DMS114 treated with DMSO at 0.1 percent for 48 hours (cell line): ENCODE results near the gene BMS1.
"Not testable (repeated sequence)": the region's sequence is repeated elsewhere in the genome, so short reads cannot be mapped to it uniquely, and the experiment has no call there.

ENCODE experiments used
- DNase-seq: peaks from one replicate; lab custom pipeline; 2025; ENCODE audit not compliant: unreplicated experiment; lab: John Stamatoyannopoulos, UW

Gene BMS1

GRCh38 chr10:42782446-42783180, at the start of gene BMS1:
BMS1 (plus strand) TSS chr10:42782795; CDS start chr10:42784395, 1,600 bp downstream.
- DNase-seq = peak; percentile 88

GRCh38 chr10:42734536-42734935, 48.1 kb upstream of the BMS1 start:
- DNase-seq = no peak

GRCh38 chr10:42738679-42739078, 43.9 kb upstream of the BMS1 start:
- DNase-seq = no peak

GRCh38 chr10:42741536-42741935, 41.1 kb upstream of the BMS1 start:
- not testable (repeated sequence) for DNase-seq

GRCh38 chr10:42743697-42744096, 38.9 kb upstream of the BMS1 start:
- no peak for DNase-seq

- no peak for DNase-seq
Measured at GRCh38 chr10:42744134-42744701, 38.4 kb upstream of the BMS1 start.

- DNase-seq = peak; percentile 62
Measured at GRCh38 chr10:42753126-42753506, 29.5 kb upstream of the BMS1 start.

- DNase-seq = no peak
Measured at GRCh38 chr10:42753507-42754154, 29.0 kb upstream of the BMS1 start.

GRCh38 chr10:42754155-42755027, 28.2 kb upstream of the BMS1 start:
- peak; percentile 33 for DNase-seq

- DNase-seq = no peak
Measured at GRCh38 chr10:42755028-42755451, 27.6 kb upstream of the BMS1 start.

GRCh38 chr10:42755556-42756093, 27.0 kb upstream of the BMS1 start:
- no peak for DNase-seq

- no peak for DNase-seq
Measured at GRCh38 chr10:42767906-42768305, 14.7 kb upstream of the BMS1 start.

GRCh38 chr10:42768581-42769152, 13.9 kb upstream of the BMS1 start:
- DNase-seq = no peak

- DNase-seq = no peak
Measured at GRCh38 chr10:42769173-42769572, 13.4 kb upstream of the BMS1 start.

- DNase-seq = no peak
Measured at GRCh38 chr10:42769673-42770072, 12.9 kb upstream of the BMS1 start.

GRCh38 chr10:42776681-42777080, 5.9 kb upstream of the BMS1 start:
- no peak for DNase-seq

GRCh38 chr10:42780456-42780855, 2.1 kb upstream of the BMS1 start:
- no peak for DNase-seq

- no peak for DNase-seq
Measured at GRCh38 chr10:42781893-42782445, 626 bp upstream of the BMS1 start.

- DNase-seq = no peak
Measured at GRCh38 chr10:42783181-42783549, 570 bp downstream of the BMS1 start.

GRCh38 chr10:42785759-42786158, 3.2 kb downstream of the BMS1 start:
- DNase-seq = no peak
